Neuronal stem cell (in vitro differentiated cells): Measurements from ENCODE around the gene PLEK.
"Not testable (repeated sequence)": the region's sequence is repeated elsewhere in the genome, so short reads cannot be mapped to it uniquely, and the experiment has no call there.

ENCODE experiments used
- DNase-seq: peaks from one replicate; pipeline ENCODE4 v3.0.0-alpha.2; 2013; ENCODE audit warnings: low spot score
- H2AFZ ChIP-seq: one replicate; pipeline ENCODE4 v1.6.1; 2013; ENCODE audit warnings: mild to moderate bottlenecking, low read length, inconsistent platforms
- H2AK5ac ChIP-seq: 2 replicates; pipeline ENCODE4 v1.6.1; 2013; ENCODE audit warnings: low read depth, mild to moderate bottlenecking, inconsistent platforms, low read length, moderate library complexity, mixed read lengths
- H2BK120ac ChIP-seq: 2 replicates; pipeline ENCODE4 v1.6.1; 2013; ENCODE audit warnings: low read depth, mild to moderate bottlenecking, inconsistent platforms, low read length, moderate library complexity, mixed read lengths
- H2BK12ac ChIP-seq: one replicate; pipeline ENCODE4 v1.6.1; 2013; ENCODE audit warnings: low read length, inconsistent platforms
- H2BK15ac ChIP-seq: 2 replicates; pipeline ENCODE4 v1.6.1; 2013; ENCODE audit warnings: mild to moderate bottlenecking, low read length, inconsistent platforms, mixed read lengths
- H2BK5ac ChIP-seq: one replicate; pipeline ENCODE4 v1.6.1; 2013; ENCODE audit warnings: inconsistent platforms, mild to moderate bottlenecking, low read length, moderate library complexity
- H3K14ac ChIP-seq: one replicate; pipeline ENCODE4 v1.6.1; 2013; ENCODE audit warnings: low read length, inconsistent platforms
- H3K18ac ChIP-seq: 2 replicates; pipeline ENCODE4 v1.6.1; 2013; ENCODE audit warnings: low read length, inconsistent platforms
- H3K23ac ChIP-seq: 2 replicates; pipeline ENCODE4 v1.6.1; 2013; ENCODE audit warnings: low read depth, mild to moderate bottlenecking, mixed read lengths, low read length, inconsistent platforms; ENCODE audit not compliant: poor library complexity
- H3K27ac ChIP-seq: replicated peaks from 3 replicates; pipeline ENCODE4 v1.5.1; 2013; ENCODE audit warnings: low read length, inconsistent platforms
- H3K27me3 ChIP-seq, 3 experiments: 2 replicates each; pipeline ENCODE4 v1.6.1; 2013; ENCODE audit warnings: low read length in 3 of 3, mild to moderate bottlenecking in 2 of 3, inconsistent platforms in 1 of 3, low read depth in 1 of 3, mixed read lengths in 1 of 3, moderate library complexity in 1 of 3; ENCODE audit not compliant: control insufficient read depth in 3 of 3, insufficient read depth in 3 of 3
- H3K36me3 ChIP-seq, 2 donors: replicated peaks in 1 of 2; 2 replicates each; pipeline ENCODE4 v1.6.1; 2013; ENCODE audit warnings: low read length in 2 of 2; ENCODE audit not compliant: control insufficient read depth in 2 of 2, insufficient read depth in 2 of 2
- H3K4ac ChIP-seq: 2 replicates; pipeline ENCODE4 v1.6.1; 2013; ENCODE audit warnings: inconsistent platforms, mild to moderate bottlenecking, low read length, moderate library complexity
- H3K4me1 ChIP-seq, 2 donors: 1 replicate in 1 of 2; 2 replicates in 1 of 2; pipeline ENCODE4 v1.6.1; 2013; ENCODE audit warnings: low read length in 2 of 2, low read depth in 1 of 2; ENCODE audit not compliant: control insufficient read depth in 2 of 2, insufficient read depth in 1 of 2
- H3K4me2 ChIP-seq: one replicate; pipeline ENCODE4 v1.6.1; 2013; ENCODE audit warnings: mild to moderate bottlenecking, low read length, inconsistent platforms; ENCODE audit not compliant: insufficient read depth, poor library complexity, severe bottlenecking
- H3K4me3 ChIP-seq, 2 donors: 2 replicates each; pipeline ENCODE4 v1.5.1; 2013; ENCODE audit warnings: low read length in 2 of 2, mild to moderate bottlenecking in 2 of 2, inconsistent platforms in 1 of 2, moderate library complexity in 1 of 2
- H3K79me1 ChIP-seq: one replicate; pipeline ENCODE4 v1.6.1; 2013; ENCODE audit warnings: low read depth, mild to moderate bottlenecking, inconsistent platforms, low read length, moderate library complexity
- H3K9ac ChIP-seq: one replicate; pipeline ENCODE4 v1.6.1; 2013; ENCODE audit warnings: mild to moderate bottlenecking, low read depth, low read length, inconsistent platforms; ENCODE audit not compliant: poor library complexity
- H3K9me3 ChIP-seq, 2 donors: replicated peaks in 1 of 2; 2 replicates each; pipeline versions ENCODE3 to v1.6.1; 2013; ENCODE audit warnings: low read length in 2 of 2, mild to moderate bottlenecking in 2 of 2, inconsistent platforms in 1 of 2, low read depth in 1 of 2, mixed read lengths in 1 of 2, moderate library complexity in 1 of 2; ENCODE audit not compliant: control insufficient read depth in 2 of 2, insufficient read depth in 1 of 2
- H4K8ac ChIP-seq: one replicate; pipeline ENCODE4 v1.6.1; 2013; ENCODE audit warnings: low read depth, mild to moderate bottlenecking, inconsistent platforms, low read length, moderate library complexity
- H4K91ac ChIP-seq: one replicate; pipeline ENCODE4 v1.6.1; 2013; ENCODE audit warnings: low read length, low read depth, mild to moderate bottlenecking, inconsistent platforms; ENCODE audit not compliant: poor library complexity
- WGBS, 2 donors: extraction: QIAGEN DNeasy Blood & Tissue Kit; methylation state at CpG; one replicate each; pipeline ENCODE4 v1.1.7; 2013; ENCODE audit warnings: missing lambda C conversion rate in 2 of 2, mixed read lengths in 1 of 2; ENCODE audit not compliant: insufficient read length in 2 of 2, insufficient replicate concordance in 1 of 2; ENCODE audit errors: extremely low coverage in 2 of 2; 5-methylcytosine and 5-hydroxymethylcytosine counted together

PLEK gene

DNA sequence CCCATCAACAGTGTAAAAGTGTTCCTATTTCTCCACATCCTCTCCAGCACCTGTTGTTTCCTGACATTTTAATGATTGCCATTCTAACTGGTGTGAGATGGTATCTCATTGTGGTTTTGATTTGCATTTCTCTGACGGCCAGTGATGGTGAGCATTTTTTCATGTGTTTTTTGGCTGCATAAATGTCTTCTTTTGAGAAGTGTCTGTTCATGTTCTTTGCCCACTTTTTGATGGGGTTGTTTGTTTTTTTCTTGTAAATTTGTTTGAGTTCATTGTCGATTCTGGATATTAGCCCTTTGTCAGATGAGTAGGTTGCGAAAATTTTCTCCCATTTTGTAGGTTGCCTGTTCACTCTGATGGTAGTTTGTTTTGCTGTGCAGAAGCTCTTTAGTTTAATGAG lies 81.3 kb downstream of the PLEK start:
- not testable (repeated sequence) for H2AFZ ChIP-seq, DNase-seq, H4K91ac ChIP-seq, H3K9me3 ChIP-seq, H2BK5ac ChIP-seq, H2AK5ac ChIP-seq, H3K79me1 ChIP-seq, H3K23ac ChIP-seq, H2BK12ac ChIP-seq, H2BK120ac ChIP-seq, H3K4ac ChIP-seq, H3K18ac ChIP-seq, H2BK15ac ChIP-seq, H3K27me3 ChIP-seq, H3K14ac ChIP-seq, H3K4me3 ChIP-seq, H3K4me1 ChIP-seq, H3K27ac ChIP-seq, H3K9ac ChIP-seq, H3K36me3 ChIP-seq, H4K8ac ChIP-seq, H3K4me2 ChIP-seq
- WGBS, 2 donors: no CpG with 5 or more reads among the region's 3 CpGs
